HG02759 (cell line): ENCODE results near the gene TBL1XR1.
"Not testable (repeated sequence)": the region's sequence is repeated elsewhere in the genome, so short reads cannot be mapped to it uniquely, and the experiment has no call there.

Experiments
- ATAC-seq: cut with Tn5 transposase; IDR thresholded peaks from one replicate; pipeline ENCODE4 v1.9.1; 2021; ENCODE audit warnings: mild to moderate bottlenecking, moderate library complexity; ENCODE audit not compliant: unreplicated experiment

TBL1XR1 gene

DNA sequence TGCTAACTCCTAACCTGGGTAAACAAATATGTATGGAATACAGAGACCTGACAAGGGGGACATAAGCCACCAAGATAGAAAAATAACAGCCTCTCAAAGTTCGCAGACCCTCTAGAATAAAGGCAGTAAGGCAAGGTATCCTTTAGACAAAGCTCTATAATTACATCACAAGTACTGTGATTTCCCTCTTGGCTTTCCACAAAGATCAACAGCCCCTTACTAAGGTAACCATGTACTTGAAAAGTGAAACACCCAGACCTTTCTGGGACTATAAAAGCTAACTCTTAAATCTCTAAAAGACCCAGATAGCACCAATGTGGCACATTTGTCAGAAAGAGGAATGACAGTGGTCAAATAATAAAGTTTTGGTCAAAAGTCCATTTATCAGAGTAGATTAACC is 51.9 kb downstream of the TBL1XR1 start:
- ATAC-seq = peak; percentile 25

DNA sequence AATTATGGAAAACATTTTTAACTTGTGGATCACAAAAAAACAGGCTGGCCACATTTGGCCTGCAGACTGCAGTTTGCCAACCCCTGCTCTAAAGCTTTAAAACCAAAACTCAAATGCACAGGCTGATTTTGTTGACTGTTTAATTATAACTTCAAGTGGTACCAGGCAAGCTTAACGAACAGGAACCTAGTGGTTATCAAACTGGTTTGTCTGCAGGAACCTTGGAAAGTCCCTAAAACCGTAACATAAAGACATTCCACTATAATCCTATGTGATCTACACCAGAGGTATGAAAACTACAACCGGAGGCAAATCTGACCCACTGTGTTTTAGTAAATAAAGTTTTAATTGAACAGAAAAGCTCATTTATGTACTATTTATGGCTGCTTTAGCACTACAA is 52.4 kb downstream of the TBL1XR1 start:
- ATAC-seq = peak; percentile 77

DNA sequence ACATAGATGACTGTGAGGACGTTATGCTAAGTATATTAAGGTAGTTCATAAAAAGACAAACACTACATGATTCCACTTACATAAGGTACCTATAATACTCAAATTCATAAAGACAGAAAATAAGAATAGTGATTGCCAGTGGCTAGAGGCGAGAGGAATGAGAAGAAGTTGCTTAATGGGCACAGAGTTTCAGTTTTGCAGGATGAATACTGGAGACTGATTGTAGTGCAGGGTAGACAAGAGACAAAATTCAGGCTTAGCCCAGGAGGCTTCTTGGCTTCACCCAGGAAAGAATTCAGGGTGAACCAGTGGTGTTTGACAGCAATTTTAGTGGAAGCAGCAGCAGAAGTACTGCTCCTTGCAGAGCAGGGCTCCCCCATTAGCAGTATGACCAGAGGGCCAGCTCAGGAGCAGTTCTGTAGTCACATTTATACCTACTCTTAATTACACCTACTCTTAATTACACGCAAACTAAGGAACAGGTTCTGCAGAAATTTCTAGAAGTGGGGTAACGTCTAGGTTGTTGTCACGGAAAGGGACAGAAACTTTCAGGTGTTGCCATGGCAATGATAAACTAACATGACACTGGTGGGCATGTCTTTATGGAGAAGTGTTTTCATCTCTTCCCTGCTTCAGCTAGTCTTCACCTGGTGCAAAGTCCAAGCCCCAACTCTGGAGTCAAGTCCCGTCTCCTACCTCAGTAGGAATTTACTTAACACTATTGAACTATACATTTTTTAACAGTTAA is 55.2 kb downstream of the TBL1XR1 start:
- ATAC-seq = no peak

DNA sequence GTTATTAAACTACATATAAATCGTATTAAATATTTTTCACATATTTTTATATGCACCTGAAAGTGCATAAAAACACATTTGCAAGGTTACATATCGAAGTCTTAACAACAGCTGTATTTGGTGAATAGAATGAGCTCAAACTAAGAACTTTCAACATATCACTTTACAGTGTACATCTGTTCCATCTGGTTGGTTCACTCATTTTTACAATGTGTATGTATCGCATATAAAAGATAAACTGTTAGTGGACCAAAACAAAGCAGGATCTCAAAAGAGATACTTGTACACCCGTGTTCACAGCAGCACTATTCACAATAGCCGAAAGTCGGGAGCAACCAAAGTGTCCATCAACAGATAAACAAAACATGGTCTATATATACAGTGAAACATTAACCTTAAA is 55.8 kb downstream of the TBL1XR1 start:
- no peak for ATAC-seq

DNA sequence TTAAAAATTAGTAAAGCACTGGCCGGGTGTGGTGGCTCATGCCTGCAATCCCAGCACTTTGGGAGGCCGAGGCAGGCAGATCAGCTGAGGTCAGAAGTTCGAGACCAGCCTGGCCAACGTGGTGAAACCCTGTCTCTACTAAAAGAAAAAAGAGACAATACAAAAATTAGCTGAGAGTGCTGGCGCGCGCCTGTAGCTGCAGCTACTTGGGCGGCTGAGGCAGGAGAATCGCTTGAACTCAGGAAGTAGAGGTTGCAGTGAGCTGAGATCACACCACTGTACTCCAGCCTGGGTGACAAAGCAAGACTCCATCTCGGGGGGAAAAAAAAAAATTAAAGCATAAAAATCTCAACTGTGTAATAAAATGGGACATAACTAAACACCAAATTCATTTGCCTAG is 58.1 kb downstream of the TBL1XR1 start:
- ATAC-seq = not testable (repeated sequence)

DNA sequence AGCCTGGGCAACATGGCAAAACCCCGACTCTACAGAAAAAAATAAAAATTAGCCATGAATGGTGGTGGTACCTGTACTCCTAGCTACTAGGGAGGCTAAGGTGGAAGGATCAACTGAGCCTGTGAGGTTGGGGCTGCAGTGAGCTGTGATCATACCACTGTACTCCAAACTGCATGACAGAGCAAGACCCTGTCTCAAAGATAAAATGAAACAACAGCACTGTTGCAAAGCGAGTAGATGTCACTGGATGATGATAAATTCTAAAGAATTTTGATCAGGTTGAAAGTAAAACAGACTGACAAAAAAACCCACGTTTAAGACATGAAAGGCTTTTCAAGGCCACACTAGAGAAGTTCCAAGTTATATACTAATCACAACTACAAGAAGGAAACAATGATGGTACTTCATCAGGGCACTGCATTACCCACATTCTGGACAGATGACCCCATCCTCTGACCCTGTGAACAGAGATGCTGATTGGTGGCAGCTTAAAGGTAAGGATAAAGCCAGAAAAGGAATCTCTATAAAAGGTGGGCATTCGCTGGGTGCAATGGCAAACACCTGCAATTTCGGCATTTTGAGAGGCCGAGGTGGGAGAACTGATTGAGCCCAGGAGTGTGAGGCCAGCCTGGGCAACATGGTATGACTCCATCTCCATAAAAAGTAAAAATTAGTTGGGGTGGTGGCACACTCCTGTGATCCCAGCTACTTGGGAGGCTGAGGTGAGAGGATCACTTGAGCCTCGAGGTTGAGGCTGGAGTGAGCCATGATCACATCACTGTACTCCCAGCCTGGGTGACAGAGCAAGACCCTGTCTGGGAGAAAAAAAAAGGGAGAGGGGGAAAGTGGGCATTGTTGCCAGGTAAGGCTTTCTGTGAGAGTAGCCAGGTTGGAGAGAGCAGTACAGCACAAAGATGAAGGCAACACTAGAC is 59.2 kb downstream of the TBL1XR1 start:
- no peak for ATAC-seq

DNA sequence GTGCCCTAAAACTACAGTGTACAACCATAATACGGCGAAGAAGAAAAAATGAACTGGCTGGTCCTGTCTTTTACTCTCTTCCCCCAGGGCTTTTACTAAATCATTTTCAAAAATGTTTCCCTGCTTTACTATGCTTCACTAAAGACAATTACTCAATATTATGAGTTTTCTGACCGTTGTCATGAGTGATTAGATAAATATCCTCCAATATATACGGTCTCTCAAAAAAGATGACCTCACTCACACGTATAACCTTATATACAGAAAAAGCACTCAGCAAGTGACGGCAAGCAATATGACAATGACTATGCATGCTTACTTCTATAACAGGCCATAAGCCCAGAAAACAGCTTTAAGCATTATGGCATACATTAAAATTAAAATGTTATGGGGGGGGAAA is 60.5 kb downstream of the TBL1XR1 start:
- no peak for ATAC-seq

DNA sequence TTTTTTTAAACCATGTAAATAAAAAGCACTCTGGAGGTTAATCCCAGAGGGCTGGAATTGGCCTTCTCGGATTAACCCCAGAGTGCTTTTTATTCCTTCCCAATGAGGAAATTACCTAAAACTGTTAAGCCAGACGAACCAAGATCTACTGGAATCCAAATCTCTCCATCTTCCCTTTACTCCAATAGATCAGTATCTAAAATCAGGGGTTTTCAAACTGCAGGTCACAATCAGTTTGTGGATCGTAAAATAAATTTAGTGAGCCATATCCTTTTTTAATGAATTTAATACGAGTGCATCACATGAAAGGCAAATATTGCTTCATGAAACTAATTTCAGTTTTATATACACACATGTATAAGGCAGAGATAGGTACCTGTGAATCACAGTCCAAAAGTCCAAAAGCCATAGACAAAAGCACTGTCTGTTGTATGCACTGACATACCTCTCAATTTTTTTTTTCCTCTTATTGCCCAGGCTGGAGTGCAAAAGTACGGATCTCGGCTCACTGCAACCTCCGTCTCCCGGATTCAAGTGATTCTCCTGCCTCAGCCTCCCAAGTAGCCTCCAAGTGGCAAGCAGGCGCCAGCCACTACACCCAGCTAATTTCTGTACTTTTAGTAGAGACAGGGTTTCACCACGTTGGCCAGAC is 61.3 kb downstream of the TBL1XR1 start:
- ATAC-seq = no peak

DNA sequence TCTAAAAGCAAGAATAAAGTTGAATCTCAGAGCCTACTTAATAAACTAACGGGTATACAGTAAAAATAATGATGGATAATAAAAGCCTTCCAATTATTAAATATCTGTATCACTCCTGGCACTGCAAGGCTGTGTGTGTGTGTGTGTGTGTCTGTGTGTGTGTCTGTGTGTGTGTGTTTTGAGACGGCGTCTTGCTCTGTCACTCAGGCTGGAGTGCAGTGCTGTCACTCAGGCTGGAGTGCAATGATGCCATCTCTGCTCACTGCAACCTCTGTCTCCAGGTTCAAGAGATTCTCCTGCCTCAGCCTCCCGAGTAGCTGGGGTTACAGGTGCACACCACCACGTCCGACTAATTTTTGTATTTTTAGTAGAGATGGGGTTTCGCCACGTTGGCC is 62.5 kb downstream of the TBL1XR1 start:
- no peak for ATAC-seq

DNA sequence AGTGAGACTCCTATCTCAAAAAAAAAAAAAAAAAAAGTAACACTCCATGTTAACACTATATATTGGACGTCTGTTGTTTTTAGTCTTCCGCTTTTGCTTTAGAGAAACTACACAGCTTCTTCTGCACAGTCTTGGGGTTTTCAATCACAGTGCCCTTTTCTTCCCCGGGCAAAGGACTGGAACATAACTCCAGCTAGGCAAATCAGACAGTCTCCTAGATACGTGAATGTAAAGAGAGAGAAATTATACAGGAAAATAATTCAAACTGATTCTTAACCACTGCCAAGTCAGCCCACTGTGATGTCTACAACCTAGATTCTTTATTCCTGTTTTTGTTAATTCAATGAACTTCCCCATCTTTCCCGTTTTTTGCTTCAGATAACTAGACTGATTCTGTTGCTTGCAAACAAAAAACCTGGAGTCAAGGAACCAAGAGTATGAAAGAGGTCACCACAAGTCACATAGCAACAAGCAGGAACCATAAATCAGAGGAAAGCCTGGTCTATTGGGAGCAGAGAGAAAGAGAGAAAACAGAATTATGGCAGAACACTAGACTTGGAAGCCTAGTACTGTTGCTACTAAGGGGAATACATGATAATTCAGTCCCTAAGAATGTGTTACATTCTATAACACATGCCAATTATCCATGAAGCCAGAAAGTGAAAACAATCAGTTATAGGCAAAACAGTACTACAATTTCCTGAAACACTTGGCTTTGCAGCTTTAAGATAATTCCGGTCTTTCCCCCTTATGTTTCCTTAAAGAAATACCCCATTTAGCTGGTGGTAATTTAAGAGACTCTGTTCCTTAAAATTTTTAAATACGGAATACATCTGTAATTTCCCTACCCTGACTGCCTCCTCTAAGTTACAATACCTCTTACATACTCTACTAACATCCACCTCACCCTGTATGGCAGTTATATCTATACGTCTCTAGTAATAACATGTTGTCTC is 63.1 kb downstream of the TBL1XR1 start:
- no peak for ATAC-seq

DNA sequence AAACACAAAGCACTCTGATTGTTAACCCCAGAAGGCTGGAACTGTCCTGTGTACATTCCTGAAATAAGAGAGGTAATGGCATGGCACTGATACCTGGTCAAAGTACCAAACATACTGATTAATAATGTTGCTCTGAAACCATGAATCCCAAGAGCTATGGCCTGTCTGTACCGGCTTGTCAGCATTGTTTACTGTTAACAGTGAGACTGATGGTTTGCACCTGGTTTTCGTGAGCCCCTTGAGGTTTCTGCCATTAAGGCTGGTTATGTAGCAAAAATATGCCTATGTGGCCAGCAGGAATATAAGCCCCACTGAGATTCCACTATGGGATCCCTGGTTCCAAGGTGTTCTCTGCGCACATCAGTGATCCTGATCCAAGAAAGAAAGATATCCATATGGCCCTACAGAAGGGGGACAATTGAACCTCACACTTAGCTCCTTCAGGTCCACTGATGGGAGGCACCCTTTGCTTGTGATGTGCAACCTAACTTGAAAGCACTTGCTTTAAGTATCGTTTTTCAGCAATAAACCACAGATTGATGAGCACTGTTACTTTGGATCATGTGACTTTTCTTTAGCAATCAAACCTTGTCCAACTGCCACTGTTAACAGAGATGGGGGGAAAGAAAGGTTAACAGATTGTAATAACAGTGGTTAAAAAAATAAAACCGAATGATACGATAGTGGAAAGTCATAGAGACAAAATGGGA is 65.2 kb downstream of the TBL1XR1 start:
- ATAC-seq = no peak

DNA sequence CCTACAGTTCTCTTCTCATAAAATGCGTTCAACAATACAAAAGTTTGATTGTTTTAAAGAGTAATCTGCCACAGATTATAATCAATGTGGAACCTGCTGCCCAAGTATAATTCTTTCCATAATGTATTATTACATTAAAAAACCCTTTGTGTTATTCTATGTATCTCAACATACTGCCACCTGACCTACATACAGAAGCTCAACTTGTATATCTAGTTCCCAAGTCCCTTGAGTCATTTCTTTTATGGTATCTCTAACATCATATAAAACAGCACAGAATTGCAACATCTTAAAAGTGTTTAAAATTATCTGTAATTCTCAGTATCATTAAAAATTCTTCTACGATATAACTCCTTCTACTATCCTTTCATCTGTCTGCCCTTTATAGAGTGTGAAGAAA is 70.3 kb downstream of the TBL1XR1 start:
- no peak for ATAC-seq

DNA sequence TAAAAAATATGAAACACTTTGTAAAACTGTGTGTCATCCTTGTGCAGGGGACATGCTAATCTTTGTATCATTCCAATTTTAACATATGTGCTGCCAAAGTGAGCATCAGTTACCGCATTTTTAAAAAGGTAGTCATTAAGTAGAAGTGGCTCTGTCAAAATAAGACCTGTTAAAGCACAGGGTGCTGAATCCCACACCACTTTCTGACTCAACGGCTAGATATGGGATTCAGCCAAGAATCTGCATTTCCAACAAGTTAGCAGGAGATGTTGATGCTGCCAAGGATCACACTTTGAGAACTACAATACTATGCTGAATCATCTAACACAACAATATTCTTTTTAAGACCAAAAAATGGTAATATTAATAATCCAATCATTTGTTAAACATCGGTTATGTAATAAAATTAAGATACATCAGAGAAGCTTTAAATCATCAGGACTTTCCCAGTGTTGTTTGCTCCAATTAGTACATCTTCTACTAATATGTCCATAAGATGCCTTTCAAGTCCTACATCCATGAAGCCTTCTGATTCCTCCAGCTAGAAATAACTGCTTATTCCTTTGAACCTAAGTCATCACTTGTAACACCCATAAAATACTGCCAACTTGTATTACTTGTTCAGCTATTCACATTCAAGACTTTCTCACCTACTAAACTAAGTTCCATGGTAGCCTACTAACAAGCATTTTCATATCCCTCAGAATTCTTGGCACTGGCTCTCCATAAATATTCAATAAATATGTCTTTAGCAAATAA is 71.1 kb downstream of the TBL1XR1 start:
- ATAC-seq = no peak

DNA sequence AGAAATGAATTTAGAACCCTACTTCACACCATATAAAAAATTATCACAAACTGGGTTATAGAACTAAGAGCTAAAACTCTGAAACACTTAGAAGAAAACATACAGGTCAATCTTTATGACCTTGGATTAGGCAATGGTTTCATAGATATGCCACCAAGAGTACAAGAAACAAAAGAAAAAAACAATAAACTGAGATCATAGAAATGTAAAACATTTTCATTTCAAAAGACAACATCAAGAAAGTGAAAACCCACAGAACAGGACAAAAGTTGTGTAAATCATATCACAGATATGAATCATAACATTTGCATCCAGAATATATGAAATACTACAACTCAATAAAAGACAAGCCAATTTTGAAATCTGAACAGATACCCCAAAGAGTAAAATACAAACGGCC is 72.4 kb downstream of the TBL1XR1 start:
- no peak for ATAC-seq

DNA sequence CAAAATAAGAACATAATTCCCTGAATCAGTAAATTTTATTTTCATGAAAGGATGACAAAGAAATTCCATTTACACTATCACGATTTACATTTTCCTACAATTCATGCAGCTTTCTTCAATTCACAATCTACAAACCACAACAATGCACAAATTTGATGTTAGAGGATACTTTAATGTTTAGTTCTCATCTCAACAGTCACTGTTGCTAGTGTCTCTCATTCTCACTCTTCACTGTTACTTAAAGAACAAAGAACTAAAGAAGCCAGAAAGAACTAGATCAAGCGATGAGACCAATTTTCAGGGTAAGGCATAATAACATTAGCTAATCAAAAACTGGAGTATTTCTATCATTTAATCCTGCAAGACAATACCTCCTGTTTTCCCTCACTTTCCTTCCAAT is 73.5 kb downstream of the TBL1XR1 start:
- ATAC-seq = no peak

DNA sequence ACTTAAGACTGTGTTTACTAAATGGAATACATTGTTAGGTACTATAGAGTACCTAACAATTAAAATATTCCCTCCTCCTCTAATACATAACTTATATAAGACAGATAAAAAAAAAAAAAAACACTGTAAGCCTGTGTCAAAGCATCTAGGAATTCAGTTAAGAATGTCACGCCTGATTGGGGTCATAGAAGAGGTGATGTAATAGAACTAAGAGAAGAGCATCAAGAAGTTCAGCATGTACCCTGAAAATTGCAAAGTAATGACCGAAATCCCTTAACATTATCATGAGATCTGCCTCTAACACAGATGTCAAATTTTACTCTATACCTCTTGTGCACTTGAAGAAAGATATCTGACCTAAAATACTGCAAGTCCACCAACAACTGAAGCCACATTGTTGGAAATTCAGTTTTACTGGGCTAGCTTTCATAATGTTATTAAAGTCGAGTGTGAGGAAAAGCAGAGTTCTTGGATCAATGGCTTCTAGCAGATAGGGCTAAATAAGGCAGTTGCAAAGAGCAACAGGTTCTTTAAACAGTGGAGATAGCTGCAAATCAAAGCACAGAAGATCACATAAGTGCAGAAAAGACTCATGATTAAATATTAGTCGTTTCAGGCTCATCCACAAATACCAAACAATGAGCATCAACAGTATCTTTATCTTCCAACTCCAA is 75.0 kb downstream of the TBL1XR1 start:
- ATAC-seq = no peak

DNA sequence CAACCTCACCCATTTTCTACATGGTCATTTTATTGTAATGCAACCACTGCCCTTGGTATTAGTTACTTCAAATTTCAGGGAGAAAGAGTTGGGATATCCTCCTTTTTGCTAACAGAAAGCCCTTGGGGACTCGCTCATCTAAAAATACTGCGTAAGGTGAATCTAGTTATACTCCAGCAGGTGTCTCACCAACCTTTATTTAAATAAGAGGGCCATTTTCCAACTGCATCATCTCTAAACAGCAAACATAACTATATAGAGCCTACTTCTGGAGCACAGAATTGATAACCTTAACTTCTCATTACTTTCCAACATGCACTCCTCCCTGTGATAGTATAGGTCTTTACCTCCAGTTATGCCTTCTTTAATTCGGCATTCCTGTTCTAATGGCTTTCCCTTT is 77.5 kb downstream of the TBL1XR1 start:
- ATAC-seq = no peak

DNA sequence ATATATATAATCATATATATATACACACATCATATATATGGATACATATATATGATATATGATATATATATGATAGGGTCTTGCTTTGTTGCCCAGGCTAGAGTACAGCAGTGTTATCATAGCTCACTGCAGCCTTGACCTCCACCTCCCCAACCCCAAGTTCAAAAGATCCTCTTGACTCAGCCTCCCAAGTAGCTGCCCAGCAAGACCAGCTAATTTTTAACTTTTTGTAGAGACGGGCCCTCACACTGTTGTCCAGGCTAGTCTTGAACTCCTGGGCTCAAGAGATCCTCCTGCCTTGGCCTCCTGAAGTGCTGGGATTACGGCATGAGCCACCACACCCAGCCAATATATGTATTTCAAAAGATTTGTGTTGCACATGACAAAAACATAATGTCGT is 83.0 kb downstream of the TBL1XR1 start:
- ATAC-seq = no peak

DNA sequence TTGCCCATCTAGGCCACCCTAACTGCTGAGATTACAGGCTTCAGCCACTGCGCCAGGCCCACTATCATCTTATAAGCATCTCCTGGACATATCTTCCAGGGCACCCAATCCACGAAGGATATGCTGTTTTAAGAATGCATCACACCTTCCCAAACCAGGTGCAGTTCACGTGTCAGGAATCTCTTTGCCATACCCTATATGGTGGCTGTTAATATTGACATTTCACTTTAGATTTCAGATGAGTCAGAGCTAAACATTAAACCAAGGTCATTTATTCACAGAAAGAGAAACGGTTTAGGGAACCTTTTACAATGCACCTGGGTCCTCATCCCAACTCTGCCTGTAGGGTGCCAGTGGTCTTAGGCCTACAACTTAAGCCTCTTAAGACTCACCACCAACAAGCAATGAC is 85.7 kb downstream of the TBL1XR1 start:
- ATAC-seq = no peak
